Coronary artery (tissue), 2 donors: ENCODE results near the gene NINJ2.

ENCODE experiments used
- DNase-seq: peaks from one replicate; pipeline ENCODE4 v3.0.0-alpha.2; 2017; ENCODE audit warnings: low spot score
- H3K27ac ChIP-seq, 2 donors: fragments of 200-600 bp; sonication (generic); one replicate each; pipeline ENCODE4 v1.5.1; 2016 to 2019
- H3K4me3 ChIP-seq: fragments of 200-600 bp; sonication (generic); 2 replicates; pipeline ENCODE4 v1.5.1; 2016; ENCODE audit warnings: mild to moderate bottlenecking, moderate library complexity
- TF ChIP-seq, protein P1 (sequence below): fragments of 200-600 bp; sonication (generic); IDR thresholded peaks from one replicate; pipeline ENCODE4 v1.5.1; 2019; ENCODE audit warnings: antibody characterized with exemption

NINJ2 gene

GRCh38 chr12:681568-682256 lies 18.5 kb upstream of the NINJ2 start:
- Histone ChIP-seq H3K27ac (no peak overlapping the region), H3K4me3 (no peak overlapping the region)
- no peak for DNase-seq
- TF ChIP-seq, protein P1, sequence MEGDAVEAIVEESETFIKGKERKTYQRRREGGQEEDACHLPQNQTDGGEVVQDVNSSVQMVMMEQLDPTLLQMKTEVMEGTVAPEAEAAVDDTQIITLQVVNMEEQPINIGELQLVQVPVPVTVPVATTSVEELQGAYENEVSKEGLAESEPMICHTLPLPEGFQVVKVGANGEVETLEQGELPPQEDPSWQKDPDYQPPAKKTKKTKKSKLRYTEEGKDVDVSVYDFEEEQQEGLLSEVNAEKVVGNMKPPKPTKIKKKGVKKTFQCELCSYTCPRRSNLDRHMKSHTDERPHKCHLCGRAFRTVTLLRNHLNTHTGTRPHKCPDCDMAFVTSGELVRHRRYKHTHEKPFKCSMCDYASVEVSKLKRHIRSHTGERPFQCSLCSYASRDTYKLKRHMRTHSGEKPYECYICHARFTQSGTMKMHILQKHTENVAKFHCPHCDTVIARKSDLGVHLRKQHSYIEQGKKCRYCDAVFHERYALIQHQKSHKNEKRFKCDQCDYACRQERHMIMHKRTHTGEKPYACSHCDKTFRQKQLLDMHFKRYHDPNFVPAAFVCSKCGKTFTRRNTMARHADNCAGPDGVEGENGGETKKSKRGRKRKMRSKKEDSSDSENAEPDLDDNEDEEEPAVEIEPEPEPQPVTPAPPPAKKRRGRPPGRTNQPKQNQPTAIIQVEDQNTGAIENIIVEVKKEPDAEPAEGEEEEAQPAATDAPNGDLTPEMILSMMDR = no peak

DNA sequence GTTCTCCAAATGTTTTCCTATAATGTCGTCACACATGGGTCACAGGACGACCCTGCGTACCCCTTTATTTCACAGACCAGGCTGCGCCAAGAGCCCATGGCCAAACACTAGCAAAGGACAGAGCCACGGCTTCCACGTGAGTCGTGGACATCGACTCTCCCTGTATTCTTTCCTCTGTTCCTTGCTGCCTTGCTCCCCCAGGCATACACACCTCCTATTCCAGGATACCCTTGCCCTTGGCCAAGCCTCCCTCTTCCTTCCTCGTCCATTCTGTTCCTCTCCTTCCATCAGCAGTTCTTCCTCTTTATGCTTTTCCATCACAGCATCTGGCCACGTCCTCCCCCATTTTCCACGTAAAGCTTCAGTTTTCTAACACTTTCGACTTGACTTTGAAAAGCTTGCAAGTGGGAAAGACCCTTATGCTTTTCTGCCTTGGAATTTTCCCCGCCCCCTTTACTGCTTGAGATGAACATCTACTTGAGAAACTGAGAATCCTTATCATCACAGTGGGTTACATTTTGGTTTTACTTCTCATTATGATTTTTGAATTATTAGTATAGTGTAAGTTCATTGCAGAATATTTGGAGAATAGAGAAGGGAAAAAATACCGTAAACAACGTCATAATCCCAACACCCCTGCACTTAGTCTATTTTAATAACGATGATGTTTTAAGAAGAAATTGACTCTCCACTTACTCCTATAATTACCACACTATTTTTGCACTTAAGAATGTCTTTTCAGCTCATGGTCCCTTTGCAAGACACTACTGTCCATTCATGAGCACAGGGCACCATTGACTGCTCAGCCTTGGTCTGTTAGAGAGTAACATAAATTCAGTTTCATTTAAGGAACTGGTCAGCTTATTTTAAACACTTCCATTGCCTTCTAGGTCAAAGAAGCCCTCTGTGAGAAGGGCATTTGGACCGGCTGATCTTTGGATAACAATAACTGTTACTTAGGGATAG lies 15.8 kb upstream of the NINJ2 start:
- no peak for DNase-seq
- no peak overlapping the region for H3K4me3 ChIP-seq
- no peak overlapping the region for H3K27ac ChIP-seq
- TF ChIP-seq, protein P1 = no peak

GRCh38 chr12:675562-675961 lies 12.3 kb upstream of the NINJ2 start:
- Histone ChIP-seq H3K27ac (no peak overlapping the region), H3K4me3 (no peak overlapping the region)
- TF ChIP-seq, protein P1 = no peak
- no peak for DNase-seq

DNA sequence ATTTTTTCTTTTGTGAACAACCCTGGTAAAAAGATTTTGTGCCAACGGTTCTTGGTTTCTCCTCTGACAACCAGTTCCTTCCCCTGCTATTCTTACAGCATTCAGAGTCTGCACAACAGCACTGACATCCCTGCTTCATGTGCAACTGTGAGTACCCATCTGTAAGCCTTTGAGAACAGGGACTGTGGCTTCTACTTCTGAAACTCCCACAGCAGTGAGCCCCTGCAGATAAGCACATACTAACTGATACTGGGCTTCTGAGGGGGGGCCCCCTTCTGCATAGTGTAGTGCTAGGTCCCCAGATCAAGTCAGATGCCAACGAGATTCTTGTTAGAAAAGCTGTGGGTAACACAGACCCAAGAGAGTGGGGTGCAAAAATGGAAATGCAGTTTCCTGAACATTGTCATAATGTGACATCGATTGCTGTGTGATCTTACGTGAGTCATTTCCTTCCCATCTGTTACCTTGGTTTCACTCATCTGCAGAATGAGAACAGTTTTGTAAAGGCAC lies 11.1 kb upstream of the NINJ2 start:
- no peak overlapping the region for H3K4me3 ChIP-seq
- TF ChIP-seq, protein P1 = no peak
- DNase-seq = no peak
- H3K27ac ChIP-seq = no peak overlapping the region

- Histone ChIP-seq H3K27ac (no peak overlapping the region), H3K4me3 (no peak overlapping the region)
- TF ChIP-seq, protein P1 = no peak
- DNase-seq = no peak
Measured at GRCh38 chr12:673849-674248, 10.6 kb upstream of the NINJ2 start.

GRCh38 chr12:669576-669945 lies 6.3 kb upstream of the NINJ2 start:
- Histone ChIP-seq H3K27ac (no peak overlapping the region), H3K4me3 (no peak overlapping the region)
- DNase-seq = no peak
- TF ChIP-seq, protein P1 = no peak
